ENCODE results near the gene SPAST.
"Not testable (repeated sequence)": the region's sequence is repeated elsewhere in the genome, so short reads cannot be mapped to it uniquely, and the experiment has no call there.

The SPAST gene

DNA sequence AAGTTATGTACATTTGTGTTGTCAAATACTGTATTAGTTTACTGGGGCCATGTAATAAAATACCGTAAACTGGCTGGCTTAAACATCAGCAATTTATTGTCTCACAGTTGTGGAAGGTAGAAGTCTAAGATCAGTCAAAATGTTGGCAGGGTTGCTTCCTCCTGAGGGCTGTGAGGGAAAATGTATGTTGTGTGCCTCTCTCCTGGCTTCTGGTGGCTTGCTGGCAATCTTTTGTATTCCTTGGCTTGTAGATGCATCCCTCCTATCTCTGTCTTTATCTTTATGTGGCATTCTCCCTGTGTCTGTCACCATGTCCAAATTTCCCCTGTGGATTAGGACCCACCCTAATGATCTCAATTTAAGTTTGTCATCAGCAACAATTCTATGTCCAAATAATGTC is 65.3 kb downstream of the SPAST start:
- no peak for DNase-seq (ENCODE audit: low read depth, low spot score)

DNA sequence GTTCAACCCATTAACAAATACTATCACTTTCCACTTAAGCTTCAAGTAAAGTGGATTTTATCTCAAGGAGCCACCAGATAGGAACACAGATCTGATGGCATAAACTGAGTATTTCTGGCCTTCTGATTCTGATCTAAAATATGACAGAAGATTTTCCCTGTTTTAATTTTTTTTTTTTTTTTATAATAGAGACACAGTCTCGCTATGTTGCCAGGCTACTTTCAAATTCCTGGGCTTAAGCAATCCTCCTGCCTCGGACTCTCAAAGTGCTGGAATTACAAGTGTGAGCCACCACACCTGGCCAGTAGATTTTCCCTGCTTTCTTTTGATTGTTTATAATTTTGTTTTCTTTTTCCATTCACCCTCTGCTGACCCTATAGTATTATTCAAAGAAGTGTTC is 65.7 kb downstream of the SPAST start:
- DNase-seq (ENCODE audit: low read depth, low spot score) = no peak

DNA sequence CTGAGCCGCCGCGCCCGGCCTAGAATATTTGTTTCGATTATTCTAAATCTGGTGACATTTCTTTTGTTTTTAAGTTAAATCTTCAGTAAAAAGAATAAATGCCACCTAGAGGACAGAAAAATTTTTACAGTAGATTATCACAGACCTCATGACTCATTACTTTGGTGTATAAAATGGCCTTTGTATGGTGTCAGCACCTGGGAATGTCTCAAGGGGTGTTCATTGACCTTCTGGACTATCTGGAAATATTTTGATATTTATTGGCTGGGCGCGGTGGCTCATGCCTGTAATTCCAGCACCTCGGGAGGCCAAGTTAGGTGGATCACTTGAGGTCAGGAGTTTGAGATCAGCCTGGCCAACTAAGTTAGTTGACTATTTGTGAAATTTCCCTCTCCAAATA is 72.1 kb downstream of the SPAST start:
- no peak for DNase-seq (ENCODE audit: low read depth, low spot score)

DNA sequence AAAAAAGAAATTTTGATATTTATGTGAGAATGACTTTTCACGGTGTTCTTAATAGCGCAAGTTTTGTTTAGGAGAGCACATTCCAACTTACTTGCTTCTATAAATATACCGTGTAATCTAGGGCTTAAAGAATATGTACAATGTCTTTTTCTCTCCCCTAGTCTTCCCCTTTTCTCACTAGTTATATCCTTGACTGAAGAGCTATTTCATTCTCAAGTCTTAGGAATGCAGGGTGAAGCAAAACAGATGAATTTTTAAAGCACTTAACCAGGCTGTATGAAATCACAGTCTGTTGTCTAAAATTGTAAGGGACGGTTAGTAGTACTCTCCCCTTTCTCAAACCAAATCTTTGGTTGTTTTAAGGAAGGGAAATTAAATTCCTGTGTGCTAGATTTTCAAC is 72.7 kb downstream of the SPAST start:
- DNase-seq (ENCODE audit: low read depth, low spot score) = no peak

DNA sequence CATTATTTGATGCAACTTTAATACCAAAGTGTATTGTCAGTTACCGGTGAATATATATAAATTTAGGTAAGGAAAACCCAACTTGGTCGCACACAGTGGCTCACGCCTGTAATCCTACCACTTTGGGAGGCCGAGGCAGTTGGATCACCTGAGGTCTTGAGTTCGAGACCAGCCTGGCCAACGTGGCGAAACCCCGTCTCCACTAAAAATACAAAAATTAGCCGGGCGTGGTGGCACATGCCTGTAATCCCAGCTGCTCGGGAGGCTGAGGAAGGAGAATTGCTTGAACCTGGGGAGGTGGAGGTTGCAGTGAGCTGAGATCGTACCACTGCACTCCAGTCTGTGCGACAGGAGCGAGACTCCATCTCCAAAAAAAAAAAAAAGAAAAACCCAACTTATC is 88.2 kb downstream of the SPAST start:
- not testable (repeated sequence) for DNase-seq (ENCODE audit: low read depth, low spot score)

DNA sequence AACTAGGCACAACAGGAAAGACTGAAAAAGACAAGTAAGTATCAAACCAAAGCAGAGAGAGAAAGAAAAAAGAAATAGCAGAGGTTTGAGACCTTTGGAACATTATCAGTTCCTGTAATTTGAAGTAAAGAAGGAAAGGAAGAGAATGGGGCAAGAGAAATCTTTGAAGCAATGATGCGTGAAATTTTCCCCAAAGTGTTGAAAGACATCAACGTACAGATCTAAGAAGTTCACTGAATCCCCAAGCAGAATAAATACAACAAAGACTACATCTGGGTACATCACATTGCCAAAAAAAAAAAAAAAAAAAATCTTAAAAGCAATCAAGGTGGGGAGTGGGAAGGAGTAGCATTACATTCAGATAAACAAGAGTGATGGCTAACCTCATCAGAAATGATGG is 96.3 kb downstream of the SPAST start:
- no peak for DNase-seq (ENCODE audit: low read depth, low spot score)

DNA sequence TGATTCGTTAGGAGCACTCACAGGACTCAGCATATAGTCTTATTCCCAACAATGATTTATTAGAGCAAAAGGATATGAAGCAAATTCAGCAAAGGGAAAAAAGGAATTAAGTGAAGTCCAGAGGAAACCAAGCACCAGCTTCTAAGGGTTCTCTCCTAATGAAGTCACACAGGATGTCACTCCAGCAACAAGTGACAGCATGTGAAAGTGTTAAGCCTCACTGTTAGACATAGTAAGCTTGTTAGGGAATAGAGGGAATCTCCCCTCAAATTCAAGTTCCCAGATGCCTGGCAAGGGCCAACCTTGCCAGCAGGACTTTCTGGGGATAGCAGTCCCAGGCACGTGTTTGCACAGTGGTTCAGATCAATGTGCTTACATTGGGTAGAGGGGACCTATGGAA is 97.9 kb downstream of the SPAST start:
- no peak for DNase-seq (ENCODE audit: low read depth, low spot score)

DNA sequence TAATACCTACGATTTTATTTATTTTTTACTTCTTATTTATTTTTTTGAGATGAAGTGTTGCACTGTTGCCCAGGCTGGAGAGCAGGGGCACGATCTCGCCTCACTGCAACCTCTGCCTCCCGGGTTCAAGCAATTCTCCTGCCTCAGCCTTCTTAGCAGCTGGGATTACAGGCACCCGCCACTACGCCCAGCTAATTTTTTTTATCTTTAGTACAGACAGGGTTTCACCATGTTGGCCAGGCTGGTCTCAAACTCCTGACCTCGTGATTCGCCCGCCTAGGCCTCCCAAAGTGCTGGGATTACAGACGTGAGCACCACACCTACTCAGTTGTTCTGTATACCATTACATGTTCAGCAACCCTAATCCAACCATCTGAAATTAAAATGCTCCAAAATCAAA is 100.9 kb downstream of the SPAST start:
- not testable (repeated sequence) for DNase-seq (ENCODE audit: low read depth, low spot score)

DNA sequence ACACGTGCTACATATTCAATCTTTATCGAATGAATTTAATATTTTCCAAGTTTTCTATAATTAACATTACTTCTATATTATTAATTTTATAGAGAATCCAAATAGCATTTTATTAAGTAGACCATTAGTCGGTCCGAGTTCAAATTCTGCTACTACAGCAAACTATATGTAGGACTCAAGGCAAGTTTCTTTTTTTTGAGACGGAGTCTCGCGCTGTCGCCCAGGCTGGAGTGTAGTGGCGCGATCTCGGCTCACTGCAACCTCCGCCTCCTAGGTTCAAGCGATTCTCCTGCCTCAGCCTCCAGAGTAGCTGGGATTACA is 101.6 kb downstream of the SPAST start:
- not testable (repeated sequence) for DNase-seq (ENCODE audit: low read depth, low spot score)

DNA sequence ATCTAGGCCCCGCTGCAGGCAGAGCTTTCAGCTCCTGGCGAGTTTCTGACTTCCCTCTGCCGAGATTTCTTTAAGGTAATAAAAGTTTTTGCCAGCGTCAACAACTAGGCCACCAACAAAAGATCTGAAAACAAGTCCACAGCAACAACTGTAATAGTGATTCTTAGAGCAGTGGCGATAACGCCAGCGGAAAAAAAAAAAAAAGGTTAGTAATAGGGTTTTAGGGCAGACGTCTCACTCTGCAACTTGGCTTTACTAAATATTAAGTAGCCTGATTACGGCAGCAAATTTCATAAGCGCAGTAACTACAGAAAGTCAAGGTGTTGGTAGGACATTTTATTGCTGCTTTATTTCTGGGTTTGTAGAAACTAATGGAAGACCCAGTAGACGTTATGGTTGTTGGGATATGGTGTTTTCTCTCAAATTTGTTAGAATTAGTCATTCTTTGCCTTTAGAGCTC is 102.8 kb downstream of the SPAST start:
- DNase-seq (ENCODE audit: low read depth, low spot score) = no peak

DNA sequence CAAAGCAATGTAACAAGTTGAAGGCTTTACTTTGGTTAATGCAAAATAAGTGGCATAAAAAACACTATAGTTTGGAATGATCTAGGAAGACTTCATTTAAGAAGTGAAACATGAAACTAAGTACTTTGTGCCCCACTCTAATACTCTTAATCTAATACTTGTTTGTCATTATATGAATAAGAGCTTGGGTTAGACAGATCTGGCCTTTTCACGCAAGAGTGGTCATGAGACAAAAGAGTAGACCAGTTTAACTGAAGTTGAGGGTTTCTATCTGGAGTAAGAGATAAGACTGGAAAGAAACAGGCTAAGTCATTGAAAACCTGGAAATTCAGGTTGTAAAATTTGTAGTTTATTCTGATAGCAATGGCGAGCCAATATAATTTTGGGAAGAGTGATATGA is 105.2 kb downstream of the SPAST start:
- no peak for DNase-seq (ENCODE audit: low read depth, low spot score)

DNA sequence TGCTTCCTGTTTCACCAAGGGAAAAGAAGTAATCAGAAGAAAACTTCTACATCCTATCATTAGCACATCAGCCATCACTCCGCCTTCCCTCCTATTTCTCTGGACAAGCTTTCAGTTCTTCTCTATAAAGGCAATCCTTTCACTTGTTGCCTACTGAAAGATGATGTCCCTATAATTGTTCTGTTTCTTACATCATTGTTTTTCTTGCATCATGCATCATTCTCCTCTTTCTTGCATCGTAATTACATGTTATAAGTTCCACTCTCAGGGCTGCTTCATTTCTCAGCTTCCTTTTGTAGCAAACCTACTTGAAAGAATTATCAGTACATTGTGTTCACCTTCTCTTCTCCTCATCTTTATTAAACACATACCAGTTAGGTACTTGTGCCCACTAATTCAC is 109.5 kb downstream of the SPAST start:
- no peak for DNase-seq (ENCODE audit: low read depth, low spot score)

DNA sequence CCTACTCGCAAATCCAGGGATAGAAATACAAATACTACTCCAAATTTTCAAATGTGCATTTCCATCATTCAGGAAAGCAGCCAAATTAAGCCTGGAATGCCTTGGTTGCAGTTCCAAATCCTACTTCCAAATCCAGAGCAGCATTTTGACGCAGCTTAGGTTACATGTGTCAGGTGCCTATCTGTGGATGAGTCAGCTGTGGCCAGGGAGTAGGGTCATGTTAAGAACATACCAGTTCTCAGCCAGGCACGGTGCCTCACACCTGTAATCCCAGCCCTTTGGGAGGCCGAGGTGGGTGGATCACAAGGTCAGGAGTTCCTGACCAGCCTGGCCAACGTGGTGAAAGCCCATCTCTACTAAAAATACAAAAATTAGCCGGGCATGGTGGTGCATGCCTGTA is 119.3 kb downstream of the SPAST start:
- no peak for DNase-seq (ENCODE audit: low read depth, low spot score)

DNA sequence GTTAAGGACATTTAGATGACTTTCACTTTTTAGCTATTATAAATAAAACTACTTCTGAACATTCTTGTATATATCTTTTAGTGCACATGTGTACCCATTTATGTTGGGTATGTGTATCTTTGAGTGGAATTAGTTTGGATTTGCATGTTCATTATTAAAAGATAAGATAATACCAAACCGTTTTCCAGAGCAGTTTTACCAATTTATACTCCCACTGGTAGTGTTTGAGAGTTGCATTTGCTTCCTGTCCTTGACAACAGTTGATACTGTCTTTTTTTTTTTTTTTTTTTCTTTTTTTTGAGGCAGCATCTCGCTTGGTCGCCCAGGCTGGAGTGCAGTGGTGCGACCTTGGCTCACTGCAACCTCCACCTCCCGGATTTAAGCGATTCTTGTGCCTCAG is 125.7 kb downstream of the SPAST start:
- no peak for DNase-seq (ENCODE audit: low read depth, low spot score)

DNA sequence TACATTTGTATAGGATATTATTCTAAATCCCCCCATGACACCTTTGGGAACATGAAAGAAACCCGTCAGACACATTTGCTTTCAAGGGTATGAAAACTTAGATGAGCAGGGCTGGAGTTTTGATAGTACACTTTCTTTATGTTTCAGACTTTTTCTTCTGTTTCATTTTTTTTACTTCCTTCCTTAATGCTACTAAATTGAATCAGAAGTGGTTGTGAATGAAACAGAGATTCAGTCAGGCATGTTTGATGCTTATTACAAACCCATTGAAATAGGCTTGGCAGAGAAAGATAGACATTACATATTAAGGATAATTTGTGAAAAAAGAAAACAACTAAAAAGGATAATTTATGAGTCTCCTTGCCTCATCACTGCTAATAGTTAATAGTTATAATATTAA is 129.1 kb downstream of the SPAST start:
- no peak for DNase-seq (ENCODE audit: low read depth, low spot score)

DNA sequence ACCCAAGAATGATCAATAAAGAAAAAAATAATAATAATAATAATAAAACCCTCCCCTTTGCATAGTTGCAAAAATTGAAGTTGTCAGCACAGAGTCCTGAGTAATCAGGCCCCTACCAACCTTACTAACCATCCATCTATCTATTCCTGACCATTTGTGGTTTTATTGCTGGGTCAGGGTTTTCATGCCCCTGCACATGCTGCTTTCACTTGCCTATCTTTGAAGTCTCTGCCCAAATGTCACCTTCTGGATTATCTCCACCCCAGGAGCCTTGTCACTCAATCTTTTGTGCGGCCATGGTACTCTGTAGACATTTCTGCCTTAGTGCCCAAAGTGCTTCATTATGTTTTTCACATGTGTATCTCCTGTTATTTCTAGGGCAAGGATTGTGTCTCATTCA is 137.5 kb downstream of the SPAST start:
- DNase-seq (ENCODE audit: low read depth, low spot score) = no peak

DNA sequence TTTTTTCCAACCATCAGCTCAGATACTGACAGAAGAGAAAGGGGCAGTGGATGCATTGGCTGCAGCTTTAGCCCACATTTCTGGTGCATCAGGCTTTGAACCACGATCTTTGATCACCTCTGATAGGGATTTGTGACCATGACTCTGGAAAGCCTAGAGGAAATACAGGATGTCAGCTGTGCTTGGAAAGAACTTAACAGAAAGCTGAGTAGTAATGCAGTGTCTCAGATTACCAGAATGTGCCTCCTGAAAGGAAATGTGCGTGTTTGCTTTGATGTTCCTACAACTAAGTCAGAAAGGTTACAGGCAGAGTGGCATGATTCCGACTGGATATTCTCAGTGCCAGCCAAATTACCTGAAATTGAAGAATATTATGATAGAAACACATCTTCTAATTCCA is 140.1 kb downstream of the SPAST start:
- DNase-seq (ENCODE audit: low read depth, low spot score) = not testable (repeated sequence)

All from brain pericyte (primary cell).